HL-60 (cell line): ENCODE measurements around the gene HUWE1.

ENCODE experiments used
- DNase-seq, 2 experiments: peaks; one replicate each; pipeline ENCODE4 v3.0.0-alpha.2; 2010 to 2020; ENCODE audit warnings: low read depth in 1 of 2, low spot score in 1 of 2
- H3K27ac ChIP-seq: fragments of 250-450 bp; sonication (Bioruptor Pico); replicated peaks from 2 replicates; pipeline ENCODE4 v1.5.1; 2020; ENCODE audit warnings: mild to moderate bottlenecking, moderate library complexity
- H3K27me3 ChIP-seq: fragments of 250-450 bp; sonication (Bioruptor Pico); 2 replicates; pipeline ENCODE4 v1.5.1; 2021; ENCODE audit warnings: mild to moderate bottlenecking, moderate library complexity; ENCODE audit not compliant: insufficient read depth, poor library complexity, severe bottlenecking
- H3K4me3 ChIP-seq: replicated peaks from 2 replicates; pipeline ENCODE4 v1.5.1; 2011; ENCODE audit warnings: mild to moderate bottlenecking, control low read depth, low read length; ENCODE audit not compliant: insufficient read depth
- GABPA ChIP-seq: IDR thresholded peaks from 2 replicates; pipeline ENCODE4 v1.6.1; 2012; ENCODE audit warnings: low read depth
- POLR2AphosphoS5 ChIP-seq: IDR thresholded peaks from 2 replicates; pipeline ENCODE4 v1.6.1; 2012; ENCODE audit warnings: low read depth
- SPI1 ChIP-seq: IDR thresholded peaks from 2 replicates; pipeline ENCODE4 v1.6.1; 2012; ENCODE audit warnings: low read depth, mild to moderate bottlenecking, borderline replicate concordance
- TF ChIP-seq, protein P1 (sequence below): IDR thresholded peaks from one replicate; pipeline ENCODE4 v1.5.1; 2011; ENCODE audit warnings: low read length, control low read depth, inconsistent platforms; ENCODE audit not compliant: insufficient read depth
- TF ChIP-seq, protein P2 (sequence below): IDR thresholded peaks from 2 replicates; pipeline ENCODE4 v1.6.1; 2012; ENCODE audit warnings: low read depth; ENCODE audit not compliant: insufficient replicate concordance

HUWE1 gene

DNA sequence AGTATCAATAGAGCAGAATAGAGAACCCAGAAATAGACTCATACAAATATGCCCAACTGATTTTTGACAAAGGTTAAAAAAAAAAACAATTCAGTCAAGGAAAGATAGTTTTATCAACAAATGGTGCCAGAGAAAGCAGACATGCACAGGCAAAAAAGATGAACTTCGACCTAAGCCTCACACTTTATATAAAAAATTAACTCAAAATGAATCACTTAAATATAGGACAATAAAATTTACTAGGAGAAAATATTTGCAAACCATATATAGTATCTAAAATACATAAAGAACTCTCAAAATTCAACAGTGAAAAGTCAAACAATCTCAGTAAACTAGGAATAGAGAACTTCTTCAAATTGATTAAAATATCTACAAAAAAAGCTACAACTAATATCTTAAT lies 29.7 kb downstream of the HUWE1 start:
- Histone ChIP-seq H3K27ac (no peak overlapping the region), H3K4me3 (no peak overlapping the region), H3K27me3 (no peaks in the 10 kb centered on the region)
- TF ChIP-seq GABPA (no peak), POLR2AphosphoS5 (no peak)
- DNase-seq, result no peak

DNA sequence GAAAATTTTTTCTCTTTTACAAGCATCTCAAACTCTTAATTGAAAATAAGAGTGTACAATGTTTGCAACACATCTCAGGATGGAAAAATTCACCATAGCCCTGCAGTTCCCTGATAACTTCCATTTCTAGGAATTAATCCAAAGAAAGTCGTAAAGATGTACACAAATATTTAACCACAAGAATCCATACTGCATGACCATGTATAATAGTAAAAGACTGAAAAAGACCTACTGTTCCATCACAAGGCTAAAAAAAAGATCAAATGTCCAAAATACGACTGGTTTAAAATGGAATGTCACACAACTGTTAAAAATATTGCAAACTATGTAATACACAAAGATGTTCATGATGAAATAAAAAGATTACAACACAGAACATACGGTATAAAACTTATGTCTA lies 32.1 kb downstream of the HUWE1 start:
- TF ChIP-seq, protein P1, sequence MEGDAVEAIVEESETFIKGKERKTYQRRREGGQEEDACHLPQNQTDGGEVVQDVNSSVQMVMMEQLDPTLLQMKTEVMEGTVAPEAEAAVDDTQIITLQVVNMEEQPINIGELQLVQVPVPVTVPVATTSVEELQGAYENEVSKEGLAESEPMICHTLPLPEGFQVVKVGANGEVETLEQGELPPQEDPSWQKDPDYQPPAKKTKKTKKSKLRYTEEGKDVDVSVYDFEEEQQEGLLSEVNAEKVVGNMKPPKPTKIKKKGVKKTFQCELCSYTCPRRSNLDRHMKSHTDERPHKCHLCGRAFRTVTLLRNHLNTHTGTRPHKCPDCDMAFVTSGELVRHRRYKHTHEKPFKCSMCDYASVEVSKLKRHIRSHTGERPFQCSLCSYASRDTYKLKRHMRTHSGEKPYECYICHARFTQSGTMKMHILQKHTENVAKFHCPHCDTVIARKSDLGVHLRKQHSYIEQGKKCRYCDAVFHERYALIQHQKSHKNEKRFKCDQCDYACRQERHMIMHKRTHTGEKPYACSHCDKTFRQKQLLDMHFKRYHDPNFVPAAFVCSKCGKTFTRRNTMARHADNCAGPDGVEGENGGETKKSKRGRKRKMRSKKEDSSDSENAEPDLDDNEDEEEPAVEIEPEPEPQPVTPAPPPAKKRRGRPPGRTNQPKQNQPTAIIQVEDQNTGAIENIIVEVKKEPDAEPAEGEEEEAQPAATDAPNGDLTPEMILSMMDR, result no peak
- TF ChIP-seq POLR2AphosphoS5, result no peak
- TF ChIP-seq GABPA, result no peak
- TF ChIP-seq SPI1, result no peak
- TF ChIP-seq, protein P2, sequence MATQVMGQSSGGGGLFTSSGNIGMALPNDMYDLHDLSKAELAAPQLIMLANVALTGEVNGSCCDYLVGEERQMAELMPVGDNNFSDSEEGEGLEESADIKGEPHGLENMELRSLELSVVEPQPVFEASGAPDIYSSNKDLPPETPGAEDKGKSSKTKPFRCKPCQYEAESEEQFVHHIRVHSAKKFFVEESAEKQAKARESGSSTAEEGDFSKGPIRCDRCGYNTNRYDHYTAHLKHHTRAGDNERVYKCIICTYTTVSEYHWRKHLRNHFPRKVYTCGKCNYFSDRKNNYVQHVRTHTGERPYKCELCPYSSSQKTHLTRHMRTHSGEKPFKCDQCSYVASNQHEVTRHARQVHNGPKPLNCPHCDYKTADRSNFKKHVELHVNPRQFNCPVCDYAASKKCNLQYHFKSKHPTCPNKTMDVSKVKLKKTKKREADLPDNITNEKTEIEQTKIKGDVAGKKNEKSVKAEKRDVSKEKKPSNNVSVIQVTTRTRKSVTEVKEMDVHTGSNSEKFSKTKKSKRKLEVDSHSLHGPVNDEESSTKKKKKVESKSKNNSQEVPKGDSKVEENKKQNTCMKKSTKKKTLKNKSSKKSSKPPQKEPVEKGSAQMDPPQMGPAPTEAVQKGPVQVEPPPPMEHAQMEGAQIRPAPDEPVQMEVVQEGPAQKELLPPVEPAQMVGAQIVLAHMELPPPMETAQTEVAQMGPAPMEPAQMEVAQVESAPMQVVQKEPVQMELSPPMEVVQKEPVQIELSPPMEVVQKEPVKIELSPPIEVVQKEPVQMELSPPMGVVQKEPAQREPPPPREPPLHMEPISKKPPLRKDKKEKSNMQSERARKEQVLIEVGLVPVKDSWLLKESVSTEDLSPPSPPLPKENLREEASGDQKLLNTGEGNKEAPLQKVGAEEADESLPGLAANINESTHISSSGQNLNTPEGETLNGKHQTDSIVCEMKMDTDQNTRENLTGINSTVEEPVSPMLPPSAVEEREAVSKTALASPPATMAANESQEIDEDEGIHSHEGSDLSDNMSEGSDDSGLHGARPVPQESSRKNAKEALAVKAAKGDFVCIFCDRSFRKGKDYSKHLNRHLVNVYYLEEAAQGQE, result no peak

DNA sequence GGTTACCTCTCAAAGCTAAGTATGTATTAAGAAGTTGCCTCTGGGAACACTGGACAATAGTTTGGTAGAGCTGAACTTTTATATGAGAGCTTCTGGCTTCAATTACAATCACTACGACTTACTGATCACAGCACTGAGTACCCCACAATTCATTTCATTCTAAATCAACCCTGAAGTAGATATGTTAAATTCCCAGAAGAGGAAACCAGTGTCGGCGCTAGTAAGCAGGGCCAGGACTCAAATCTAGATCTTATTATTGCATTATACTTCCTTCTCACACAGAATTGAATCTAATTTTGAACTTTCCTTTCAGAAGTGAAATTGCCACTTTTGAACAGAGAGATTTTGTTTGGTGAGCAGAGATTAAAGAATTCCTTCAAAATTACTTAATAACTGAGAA lies 41.8 kb downstream of the HUWE1 start:
- no peak overlapping the region for H3K4me3 ChIP-seq
- TF ChIP-seq, protein P2, result no peak
- TF ChIP-seq GABPA (no peak), SPI1 (no peak), POLR2AphosphoS5 (no peak)
- TF ChIP-seq, protein P1, result no peak
- no peaks in the 10 kb centered on the region for H3K27me3 ChIP-seq
- no peak for DNase-seq
- H3K27ac ChIP-seq, result no peak overlapping the region

More for the DNA sequence above, 32.1 kb downstream of the HUWE1 start:
- Histone ChIP-seq H3K27me3 (no peaks in the 10 kb centered on the region), H3K27ac (no peak overlapping the region), H3K4me3 (no peak overlapping the region)
- no peak for DNase-seq

DNA sequence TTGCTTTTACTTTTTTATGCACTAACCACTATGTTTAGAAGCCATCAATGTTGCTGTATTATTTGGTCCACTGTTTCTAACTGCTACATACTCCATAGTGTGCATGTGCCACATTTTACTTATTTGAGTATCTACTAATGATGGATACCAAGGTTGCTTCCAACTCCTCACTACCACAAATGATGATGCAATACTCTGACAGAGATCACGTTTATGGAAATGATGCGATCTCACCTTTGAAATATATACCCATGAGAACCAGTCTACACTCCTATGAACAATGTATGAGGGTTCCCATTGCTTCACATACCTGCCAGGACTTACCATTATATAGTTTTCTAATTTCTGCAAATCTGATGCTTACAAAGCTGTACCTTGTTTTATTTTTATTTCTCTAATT lies 44.2 kb downstream of the HUWE1 start:
- DNase-seq, result no peak
- Histone ChIP-seq H3K4me3 (no peak overlapping the region), H3K27me3 (no peaks in the 10 kb centered on the region), H3K27ac (no peak overlapping the region)
- TF ChIP-seq, protein P1, result no peak
- TF ChIP-seq GABPA, result no peak
- no peak for TF ChIP-seq POLR2AphosphoS5
- TF ChIP-seq, protein P2, result no peak
- TF ChIP-seq SPI1, result no peak
